OCI-LY3 (cell line): ENCODE measurements around the gene ILF2.
"Not testable (repeated sequence)": the region's sequence is repeated elsewhere in the genome, so short reads cannot be mapped to it uniquely, and the experiment has no call there.

Experiments used
- CTCF ChIP-seq: fragments of 200-600, 300-600 bp; sonication (generic); IDR thresholded peaks from 2 replicates; pipeline ENCODE4 v1.5.1; 2014; ENCODE audit warnings: antibody characterized with exemption, low read length, low read depth
- EZH2phosphoT487 ChIP-seq: fragments of 200-600 bp; shearing (Covaris generic); IDR thresholded peaks from 2 replicates; pipeline ENCODE4 v1.6.1; 2018; ENCODE audit warnings: antibody characterized with exemption, mixed run types, low read depth

- TF ChIP-seq CTCF, EZH2phosphoT487: not testable (repeated sequence)
These were observed 2.1 kb downstream of the ILF2 start for GRCh38 chr1:153668672-153669071.
